Measurements from ENCODE around the gene PRRC2C.

GRCh38 chr1:171582589-171582988 lies 97.3 kb downstream of the PRRC2C start:
- TF ChIP-seq EZH2 (IDR thresholded peaks at IDR 0.05) (no peak), POLR2AphosphoS5 (IDR thresholded peaks at IDR 0.05; ENCODE audit: borderline replicate concordance, low read depth, low read length) (no peak), FOXP2 (optimal IDR thresholded peaks at IDR 0.05; ENCODE audit: control extremely low read depth, extremely low read length, insufficient read depth) (no peak)
